ENCODE results near the gene KRTAP16-1. TPM values are rescaled to one million over a fixed set of nuclear protein-coding genes. Genes with fewer than 3 reads are reported as not detected.

The KRTAP16-1 gene
- total RNA-seq, 1 donor from 2014 or later, result not detected

DNA sequence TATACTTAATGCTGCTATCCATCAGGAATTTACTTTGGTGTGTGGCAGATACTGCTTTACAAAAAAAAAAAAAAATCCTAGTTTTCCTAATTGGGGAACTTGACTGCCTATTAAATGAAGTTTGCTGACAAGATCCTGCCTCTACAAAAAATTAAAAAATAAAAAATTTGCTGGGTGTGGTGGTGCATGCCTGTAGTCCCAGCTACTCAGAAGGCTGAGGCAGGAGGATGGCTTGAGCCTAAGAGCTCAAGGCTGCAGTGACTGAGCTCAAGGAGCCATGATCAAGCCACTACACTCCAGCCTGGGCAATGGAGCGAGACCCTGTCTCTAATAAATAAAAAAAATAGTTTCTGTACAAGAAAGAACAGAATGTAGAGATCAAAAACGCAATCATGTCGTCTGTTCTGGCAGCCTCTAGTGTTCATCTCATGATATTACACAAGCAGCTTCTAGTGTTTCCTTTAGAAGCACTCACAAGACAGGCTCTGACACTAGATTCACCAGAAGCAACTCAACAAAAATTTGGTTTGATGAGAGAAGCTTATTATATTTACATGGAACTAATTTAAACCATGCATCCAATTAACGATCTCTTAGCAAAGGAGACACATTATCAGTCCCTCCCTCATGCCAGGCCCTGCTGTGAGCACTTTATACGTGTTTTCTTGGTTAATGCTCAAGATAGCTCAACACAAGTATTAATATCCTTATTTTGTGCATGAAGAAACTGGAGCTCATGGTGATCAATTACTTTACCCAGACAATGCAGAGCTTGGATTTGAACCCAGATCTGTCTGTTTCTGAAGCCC is 13.2 kb upstream of the KRTAP16-1 start:
- Mint-ChIP-seq H3K9me3 (ENCODE audit: unreplicated experiment) (no peaks in the 10 kb centered on the region), H3K4me1 (ENCODE audit: unreplicated experiment) (no peaks in the 10 kb centered on the region), H3K27ac (ENCODE audit: unreplicated experiment) (no peak overlapping the region), H3K27me3 (ENCODE audit: unreplicated experiment) (peaks cover 1% of the 10 kb centered on the region), H3K4me3 (ENCODE audit: unreplicated experiment) (no peak overlapping the region), H3K36me3 (ENCODE audit: low read depth, unreplicated experiment) (peaks cover 3% of the 10 kb centered on the region)
- TF ChIP-seq, protein P1, sequence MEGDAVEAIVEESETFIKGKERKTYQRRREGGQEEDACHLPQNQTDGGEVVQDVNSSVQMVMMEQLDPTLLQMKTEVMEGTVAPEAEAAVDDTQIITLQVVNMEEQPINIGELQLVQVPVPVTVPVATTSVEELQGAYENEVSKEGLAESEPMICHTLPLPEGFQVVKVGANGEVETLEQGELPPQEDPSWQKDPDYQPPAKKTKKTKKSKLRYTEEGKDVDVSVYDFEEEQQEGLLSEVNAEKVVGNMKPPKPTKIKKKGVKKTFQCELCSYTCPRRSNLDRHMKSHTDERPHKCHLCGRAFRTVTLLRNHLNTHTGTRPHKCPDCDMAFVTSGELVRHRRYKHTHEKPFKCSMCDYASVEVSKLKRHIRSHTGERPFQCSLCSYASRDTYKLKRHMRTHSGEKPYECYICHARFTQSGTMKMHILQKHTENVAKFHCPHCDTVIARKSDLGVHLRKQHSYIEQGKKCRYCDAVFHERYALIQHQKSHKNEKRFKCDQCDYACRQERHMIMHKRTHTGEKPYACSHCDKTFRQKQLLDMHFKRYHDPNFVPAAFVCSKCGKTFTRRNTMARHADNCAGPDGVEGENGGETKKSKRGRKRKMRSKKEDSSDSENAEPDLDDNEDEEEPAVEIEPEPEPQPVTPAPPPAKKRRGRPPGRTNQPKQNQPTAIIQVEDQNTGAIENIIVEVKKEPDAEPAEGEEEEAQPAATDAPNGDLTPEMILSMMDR (IDR thresholded peaks at IDR 0.05; ENCODE audit: unreplicated experiment), result peak; percentile 86
- DNase-seq (ENCODE audit: low spot score), result no peak

DNA sequence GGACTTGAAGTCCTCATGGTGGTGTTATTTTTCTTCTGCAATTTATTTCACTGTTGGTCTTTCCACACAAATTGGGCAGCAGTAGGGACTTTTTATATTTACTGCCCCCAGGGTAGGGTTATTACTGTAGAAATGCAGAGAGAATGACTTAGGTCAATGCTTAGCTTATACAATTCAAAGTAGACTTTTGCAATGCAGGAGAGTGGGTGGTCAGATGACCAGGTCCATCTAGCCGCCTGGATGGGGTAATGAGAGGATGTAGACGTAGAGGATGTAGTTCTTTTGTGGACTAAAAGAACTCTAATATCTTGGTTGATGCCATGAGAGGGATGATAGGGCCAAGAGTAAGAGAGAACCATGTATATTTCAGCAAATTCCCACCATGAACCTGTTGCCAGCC is 9.1 kb upstream of the KRTAP16-1 start:
- peaks cover 3% of the 10 kb centered on the region for H3K36me3 Mint-ChIP-seq (ENCODE audit: low read depth, unreplicated experiment)
- TF ChIP-seq, protein P1 (IDR thresholded peaks at IDR 0.05; ENCODE audit: unreplicated experiment), result no peak
- H3K4me1 Mint-ChIP-seq (ENCODE audit: unreplicated experiment), result no peaks in the 10 kb centered on the region
- H3K27me3 Mint-ChIP-seq (ENCODE audit: unreplicated experiment), result no peaks in the 10 kb centered on the region
- no peaks in the 10 kb centered on the region for H3K9me3 Mint-ChIP-seq (ENCODE audit: unreplicated experiment)
- no peak for DNase-seq (ENCODE audit: low spot score)
- H3K4me3 Mint-ChIP-seq (ENCODE audit: unreplicated experiment), result no peak overlapping the region
- H3K27ac Mint-ChIP-seq (ENCODE audit: unreplicated experiment), result no peak overlapping the region

DNA sequence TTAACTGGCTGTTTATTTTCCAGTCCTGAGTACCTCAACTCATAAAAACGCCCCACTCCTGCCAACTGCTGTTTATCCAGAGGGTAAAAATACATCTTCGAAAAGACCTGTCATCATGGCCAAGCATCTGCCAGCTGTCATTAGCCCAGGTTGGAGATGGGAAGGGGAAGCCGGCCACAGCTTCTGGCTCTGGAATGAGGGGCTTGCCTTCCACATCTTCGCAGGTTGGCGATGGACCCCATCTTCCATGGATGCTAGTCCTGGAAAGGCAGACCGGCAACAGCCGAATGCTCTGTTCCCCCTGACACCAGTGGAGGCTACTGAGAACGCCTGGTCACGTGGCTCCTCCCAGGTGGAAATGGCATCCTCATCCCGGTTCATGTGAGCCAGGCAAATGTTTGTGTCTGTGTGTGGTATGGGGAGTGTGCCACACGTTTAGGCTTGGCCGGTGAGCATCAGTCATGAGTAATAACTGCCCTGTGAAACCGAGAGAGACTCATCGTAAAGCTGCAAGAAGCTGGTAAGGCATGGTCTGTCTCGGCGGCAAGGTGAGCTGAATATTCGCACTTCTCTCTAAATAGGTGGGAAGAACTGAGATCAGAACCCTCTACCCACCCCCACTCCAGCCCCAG is 6.8 kb upstream of the KRTAP16-1 start:
- TF ChIP-seq, protein P1 (IDR thresholded peaks at IDR 0.05; ENCODE audit: unreplicated experiment), result no peak
- Mint-ChIP-seq H3K36me3 (ENCODE audit: low read depth, unreplicated experiment) (no peaks in the 10 kb centered on the region), H3K27me3 (ENCODE audit: unreplicated experiment) (no peaks in the 10 kb centered on the region), H3K4me3 (ENCODE audit: unreplicated experiment) (no peak overlapping the region), H3K27ac (ENCODE audit: unreplicated experiment) (no peak overlapping the region), H3K9me3 (ENCODE audit: unreplicated experiment) (no peaks in the 10 kb centered on the region), H3K4me1 (ENCODE audit: unreplicated experiment) (no peaks in the 10 kb centered on the region)
- DNase-seq (ENCODE audit: low spot score), result no peak

DNA sequence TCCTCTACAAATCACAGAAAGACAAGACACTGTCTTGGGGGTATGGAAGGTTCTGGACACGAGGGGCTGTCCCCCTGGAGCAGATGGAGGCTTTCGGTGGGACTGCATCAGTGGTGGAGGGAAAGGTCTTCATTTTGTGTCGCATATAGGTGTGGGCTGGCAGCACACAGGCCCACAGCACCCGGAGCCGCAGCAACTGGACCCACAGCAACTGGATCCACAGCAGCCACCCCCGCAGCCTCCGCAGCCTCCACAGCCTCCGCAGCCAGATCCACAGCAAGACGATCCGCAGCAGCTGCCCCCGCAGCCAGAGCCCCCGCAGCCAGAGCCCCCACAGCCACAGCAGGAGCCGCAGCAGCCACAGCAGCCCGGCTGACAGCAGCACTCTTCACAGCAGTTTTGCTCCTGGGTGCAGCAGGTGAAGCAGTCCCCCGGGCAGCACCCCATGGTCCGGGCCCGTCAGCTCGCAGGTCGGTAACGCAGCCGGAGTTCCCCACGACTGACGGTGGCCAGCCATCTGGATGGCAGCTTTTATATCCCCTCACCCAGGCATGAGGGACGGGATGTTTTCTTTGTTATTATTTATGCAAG is 6.2 kb upstream of the KRTAP16-1 start, which contains the start of gene KRTAP17-1:
Gene KRTAP17-1 (minus strand): TSS at position 507 of the 591 bp plus-strand sequence. CDS start 60 bp downstream, at position 447.
- Mint-ChIP-seq H3K36me3 (ENCODE audit: low read depth, unreplicated experiment) (no peaks in the 10 kb centered on the region), H3K4me1 (ENCODE audit: unreplicated experiment) (no peaks in the 10 kb centered on the region), H3K27ac (ENCODE audit: unreplicated experiment) (no peak within 1 kb of the TSS), H3K9me3 (ENCODE audit: unreplicated experiment) (no peaks in the 10 kb centered on the region), H3K27me3 (ENCODE audit: unreplicated experiment) (no peaks in the 10 kb centered on the region), H3K4me3 (ENCODE audit: unreplicated experiment) (no peak within 1 kb of the TSS)
- TF ChIP-seq, protein P1 (IDR thresholded peaks at IDR 0.05; ENCODE audit: unreplicated experiment), result no peak
- no peak for DNase-seq (ENCODE audit: low spot score)

Data from endothelial cell (in vitro differentiated cells).